Measurements from ENCODE around the gene TRIM8.
"Not testable (repeated sequence)": the region's sequence is repeated elsewhere in the genome, so short reads cannot be mapped to it uniquely, and the experiment has no call there.

The TRIM8 gene

DNA sequence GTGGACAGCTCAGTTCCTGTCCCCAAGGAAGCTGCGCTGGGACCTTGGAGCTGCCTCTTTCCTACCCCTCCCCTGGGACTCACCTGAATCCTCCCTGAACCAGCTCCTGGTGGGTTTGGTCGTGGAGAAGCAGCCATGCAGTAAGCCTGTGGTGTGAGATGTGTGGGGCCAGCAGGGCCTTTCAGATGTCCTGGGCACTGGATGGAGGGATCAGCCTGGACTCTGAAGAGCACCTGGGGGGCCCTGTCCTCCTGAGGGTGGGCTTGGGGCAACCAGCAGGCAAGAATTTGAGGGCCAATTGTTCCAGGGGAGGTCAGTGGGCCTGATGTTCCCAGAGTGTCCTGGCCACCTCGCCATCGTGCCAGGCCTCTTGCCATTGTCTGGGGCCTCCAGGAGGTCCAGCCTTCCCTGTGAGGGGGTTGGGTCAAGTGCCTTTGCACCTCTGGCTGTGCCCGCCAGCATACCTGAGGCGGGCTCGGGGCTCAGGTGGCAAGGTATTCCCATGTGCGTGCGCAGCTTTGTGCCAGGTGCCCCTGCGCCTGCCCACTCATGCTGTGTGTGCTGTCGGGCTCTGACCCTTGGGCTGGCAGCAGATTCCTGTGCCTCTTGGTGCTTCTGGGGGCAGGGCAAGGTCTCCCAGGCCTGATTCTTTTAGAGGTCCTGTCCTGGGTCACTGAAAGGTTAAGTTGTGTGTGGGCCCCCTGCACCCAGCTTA lies 7.3 kb downstream of the TRIM8 start:
- no peak for DNase-seq

DNA sequence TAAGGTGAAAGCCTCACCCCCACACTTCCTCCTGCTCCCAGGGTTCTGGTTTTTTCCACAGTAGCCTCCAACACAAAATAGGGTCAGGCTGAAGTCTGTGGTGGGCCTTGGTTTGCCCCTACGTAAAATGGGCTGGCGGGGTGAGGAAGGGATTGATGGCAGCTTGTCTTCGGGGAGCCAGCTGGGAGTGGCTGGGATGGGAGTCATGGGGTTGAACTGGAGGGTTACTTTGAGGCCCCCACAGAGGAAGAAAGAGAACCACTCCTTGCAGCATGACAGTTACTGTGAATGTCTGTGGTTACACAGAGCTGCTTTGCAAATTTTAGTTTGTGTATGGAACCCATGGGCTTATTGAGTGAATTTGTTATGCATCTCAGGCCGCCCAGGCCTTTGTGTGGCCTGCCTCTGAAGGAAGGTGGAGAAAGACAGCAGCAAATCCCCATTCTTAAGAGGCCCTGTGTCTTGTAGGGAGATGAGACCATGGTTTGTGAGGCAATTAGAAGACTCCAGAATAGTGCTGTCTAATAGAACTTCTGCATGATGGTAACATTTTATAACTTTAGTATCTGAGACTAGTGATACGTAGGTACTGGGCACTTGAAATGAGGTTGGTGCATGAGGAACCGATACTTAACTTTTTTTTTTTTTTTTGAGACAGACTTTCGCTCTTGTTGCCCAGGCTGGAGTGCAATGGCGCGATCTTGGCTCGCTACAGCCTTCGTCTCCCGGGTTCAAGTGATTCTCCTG lies 8.1 kb downstream of the TRIM8 start:
- DNase-seq: no peak

DNA sequence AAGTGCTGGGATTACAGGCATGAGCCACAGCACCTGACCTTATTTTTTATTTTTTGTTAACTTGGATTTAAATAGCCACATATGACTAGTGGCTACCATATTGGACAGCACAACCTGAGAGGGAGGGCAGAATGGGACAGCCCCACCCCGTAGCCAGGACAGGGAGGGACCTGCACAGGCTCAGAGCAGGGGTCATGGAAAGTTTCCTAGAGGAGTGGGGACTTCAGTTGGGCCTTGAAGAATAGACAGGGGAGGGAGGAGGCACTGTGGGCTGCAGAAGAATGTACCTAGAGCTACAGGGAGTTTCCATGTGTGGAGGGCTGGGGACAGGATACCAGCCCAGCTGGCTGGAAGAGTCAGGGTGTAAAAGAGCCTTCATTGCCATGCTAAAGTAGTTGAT lies 8.8 kb downstream of the TRIM8 start:
- no peak for DNase-seq

DNA sequence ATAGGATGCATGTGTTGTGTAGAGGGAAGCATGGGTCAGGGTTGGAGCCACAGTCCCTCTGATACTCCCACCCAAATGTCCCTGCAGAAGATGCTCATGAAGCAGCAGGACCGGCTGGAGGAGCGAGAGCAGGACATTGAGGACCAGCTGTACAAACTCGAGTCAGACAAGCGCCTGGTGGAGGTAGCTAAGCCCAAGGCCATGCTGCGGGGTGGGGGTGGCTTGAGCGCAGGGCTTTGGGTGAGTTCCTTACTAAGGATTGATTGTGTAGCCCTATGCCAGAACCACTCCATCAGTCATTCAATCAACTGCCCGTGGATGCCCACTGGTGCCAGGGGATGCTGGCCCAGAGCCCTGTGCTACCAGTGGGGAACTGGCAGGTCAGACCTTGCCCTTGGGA lies 10.3 kb downstream of the TRIM8 start:
- DNase-seq: no peak

DNA sequence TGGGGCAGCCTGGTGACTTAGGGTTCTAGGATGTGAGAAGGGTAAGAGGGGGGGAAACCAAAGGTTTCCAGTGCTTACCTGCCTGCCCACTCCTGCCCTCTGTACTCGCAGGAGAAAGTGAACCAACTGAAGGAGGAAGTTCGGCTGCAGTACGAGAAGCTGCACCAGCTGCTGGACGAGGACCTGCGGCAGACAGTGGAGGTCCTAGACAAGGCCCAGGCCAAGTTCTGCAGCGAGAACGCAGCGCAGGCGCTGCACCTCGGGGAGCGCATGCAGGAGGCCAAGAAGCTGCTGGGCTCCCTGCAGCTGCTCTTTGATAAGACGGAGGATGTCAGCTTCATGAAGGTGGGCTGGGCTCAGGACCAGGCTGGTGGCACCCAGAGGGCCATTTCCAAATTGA lies 10.7 kb downstream of the TRIM8 start:
- DNase-seq: no peak

DNA sequence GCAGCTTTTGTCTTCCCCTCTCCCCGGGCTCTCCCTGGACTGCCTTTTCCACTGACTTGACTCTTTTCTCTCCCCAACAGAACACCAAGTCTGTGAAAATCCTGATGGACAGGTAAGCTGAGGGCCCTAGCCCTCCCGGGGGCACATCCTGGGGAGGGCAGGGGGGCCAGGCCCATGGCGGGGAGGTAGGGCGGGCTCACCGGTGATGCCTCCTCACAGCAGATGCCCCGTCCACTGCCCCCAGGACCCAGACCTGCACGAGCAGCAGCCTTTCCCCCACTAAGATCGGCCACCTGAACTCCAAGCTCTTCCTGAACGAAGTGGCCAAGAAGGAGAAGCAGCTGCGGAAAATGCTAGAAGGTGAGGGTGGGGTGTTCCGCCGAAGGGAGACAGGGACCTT lies 11.7 kb downstream of the TRIM8 start:
- no peak for DNase-seq

DNA sequence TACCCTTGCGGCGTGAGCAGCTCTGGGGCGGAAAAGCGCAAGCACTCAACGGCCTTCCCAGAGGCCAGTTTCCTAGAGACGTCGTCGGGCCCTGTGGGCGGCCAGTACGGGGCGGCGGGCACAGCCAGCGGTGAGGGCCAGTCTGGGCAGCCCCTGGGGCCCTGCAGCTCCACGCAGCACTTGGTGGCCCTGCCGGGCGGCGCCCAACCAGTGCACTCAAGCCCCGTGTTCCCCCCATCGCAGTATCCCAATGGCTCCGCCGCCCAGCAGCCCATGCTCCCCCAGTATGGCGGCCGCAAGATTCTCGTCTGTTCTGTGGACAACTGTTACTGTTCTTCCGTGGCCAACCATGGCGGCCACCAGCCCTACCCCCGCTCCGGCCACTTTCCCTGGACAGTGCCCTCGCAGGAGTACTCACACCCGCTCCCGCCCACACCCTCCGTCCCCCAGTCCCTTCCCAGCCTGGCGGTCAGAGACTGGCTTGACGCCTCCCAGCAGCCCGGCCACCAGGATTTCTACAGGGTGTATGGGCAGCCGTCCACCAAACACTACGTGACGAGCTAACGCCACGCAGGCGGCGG lies 12.6 kb downstream of the TRIM8 start:
- no peak for DNase-seq

DNA sequence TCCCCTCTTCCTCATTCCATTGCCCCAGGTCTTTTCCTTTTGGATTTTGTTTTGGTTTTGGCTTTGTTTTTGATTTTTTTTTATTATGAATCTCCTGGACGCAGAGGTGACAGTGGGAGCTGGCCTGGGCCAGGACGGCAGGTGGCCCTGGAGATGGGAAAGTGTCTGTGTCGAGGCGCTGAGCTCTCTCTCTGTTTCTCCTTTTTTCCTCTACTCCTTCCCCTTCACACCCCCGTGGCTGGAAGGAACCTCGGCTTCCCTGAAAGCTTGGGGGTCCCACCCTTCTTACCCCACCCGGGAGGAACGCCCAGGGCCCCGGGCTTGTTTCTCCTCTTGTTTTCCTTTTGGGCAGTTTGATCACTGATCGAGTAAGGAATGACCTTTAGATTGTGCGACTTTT lies 13.2 kb downstream of the TRIM8 start:
- DNase-seq: no peak

DNA sequence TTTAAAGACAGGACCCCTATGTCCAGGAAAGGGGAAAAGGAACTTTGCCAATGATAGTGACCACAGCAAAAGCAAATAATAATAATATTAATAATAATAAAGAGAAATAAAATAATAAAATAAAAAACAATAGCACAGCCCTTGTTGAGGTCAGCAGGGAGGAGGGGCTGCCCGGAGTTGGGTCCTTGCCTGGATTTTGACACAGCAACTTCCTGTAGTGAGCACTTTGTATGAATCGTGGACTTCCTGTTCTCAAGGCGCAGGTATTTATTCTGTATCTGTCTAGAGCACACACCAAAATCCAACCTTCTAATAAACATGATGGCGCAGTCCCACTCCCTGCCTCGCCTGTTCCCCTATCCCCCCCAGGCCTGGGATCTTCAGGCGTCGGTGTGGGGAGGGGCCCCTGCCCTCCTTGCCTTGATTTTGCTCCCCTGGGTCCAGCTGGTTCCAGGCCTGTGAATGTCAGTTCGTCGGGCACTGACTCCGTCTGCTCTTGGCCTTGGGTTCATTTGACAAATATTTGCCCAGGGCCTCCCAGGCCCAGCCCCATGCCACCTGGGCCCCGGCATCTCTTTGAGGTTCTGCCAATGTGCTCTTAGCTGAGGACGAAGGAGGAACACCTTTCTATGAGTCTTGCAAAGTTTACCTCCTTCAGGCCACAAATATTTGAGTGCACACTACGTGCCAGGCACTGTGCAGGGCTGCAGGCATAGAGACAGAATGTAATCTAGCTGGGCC lies 13.9 kb downstream of the TRIM8 start:
- no peak for DNase-seq

DNA sequence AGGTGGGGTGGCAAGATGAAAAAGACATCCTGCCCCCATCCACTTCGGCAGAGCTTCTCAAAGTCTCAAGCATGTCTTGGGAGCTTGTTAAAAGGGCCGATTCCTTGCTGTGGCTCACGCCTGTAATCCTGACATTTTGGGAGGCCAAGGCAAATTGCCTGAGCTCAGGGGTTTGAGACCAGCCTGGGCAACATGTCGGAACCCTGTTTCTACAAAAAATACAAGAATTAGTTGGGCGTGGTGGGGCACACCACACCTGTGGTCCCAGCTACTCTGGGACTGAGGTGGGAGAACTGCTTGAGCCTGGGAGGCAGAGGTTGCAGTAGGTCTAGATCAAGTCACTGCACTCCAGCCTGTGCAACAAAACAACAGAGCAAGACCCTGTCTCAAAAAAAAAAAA lies 14.5 kb downstream of the TRIM8 start:
- DNase-seq: no peak

DNA sequence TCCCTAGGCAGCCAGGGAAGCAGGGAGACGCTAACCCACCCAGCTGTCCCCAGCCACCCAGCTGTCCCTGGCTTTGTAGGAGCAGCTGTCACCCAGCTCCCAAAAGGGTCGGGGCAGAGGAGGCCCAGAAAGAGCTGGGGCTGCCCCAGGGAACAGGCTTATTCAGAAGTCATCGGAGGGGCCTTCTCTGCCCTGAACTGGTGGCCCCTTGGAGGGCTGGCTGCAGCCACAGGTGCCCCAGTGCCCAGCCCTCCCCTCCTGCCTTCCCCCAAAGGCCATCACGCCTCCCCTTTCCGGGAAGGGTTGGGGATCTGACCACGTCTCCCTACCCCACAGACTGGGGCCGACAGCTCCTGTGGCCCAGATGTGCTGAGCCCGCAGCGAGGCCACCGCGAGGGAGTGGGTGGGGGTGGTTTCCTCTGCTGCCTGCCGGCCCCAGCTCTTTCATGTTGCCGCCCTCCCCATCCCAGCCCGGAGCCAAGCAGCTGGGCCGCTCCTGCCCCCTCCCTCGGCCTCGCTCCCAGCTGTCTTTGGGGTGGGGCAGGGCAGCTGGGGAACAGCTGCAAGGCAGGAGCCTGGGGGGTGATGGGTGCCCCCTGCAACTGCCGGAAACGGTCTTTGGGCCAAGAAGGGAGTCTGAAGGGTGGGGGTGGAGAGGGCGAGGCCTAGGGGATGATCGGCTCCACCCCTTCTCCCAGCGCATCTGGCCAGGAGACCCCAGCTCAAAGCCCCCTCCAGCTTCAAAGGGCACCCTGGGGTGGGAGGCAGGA lies 16.8 kb downstream of the TRIM8 start:
- no peak for DNase-seq

DNA sequence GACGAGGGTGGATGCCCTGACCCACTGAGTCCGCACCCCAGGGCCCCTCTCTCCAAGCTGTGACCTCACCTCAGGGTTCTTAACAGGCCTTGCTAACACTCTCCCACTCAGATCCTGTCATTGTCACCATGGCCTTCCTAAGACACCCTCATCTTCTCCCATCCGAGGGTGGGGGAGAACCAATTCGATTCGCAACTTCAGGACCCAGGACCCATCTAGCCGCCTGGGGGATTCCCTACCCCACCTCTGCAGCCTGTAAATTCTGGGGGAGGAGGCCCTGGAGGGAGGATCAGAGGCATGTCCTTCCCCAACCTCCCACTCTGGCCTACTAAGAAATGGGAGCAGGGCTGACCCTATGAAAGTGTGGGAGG lies 17.4 kb downstream of the TRIM8 start:
- no peak for DNase-seq

DNA sequence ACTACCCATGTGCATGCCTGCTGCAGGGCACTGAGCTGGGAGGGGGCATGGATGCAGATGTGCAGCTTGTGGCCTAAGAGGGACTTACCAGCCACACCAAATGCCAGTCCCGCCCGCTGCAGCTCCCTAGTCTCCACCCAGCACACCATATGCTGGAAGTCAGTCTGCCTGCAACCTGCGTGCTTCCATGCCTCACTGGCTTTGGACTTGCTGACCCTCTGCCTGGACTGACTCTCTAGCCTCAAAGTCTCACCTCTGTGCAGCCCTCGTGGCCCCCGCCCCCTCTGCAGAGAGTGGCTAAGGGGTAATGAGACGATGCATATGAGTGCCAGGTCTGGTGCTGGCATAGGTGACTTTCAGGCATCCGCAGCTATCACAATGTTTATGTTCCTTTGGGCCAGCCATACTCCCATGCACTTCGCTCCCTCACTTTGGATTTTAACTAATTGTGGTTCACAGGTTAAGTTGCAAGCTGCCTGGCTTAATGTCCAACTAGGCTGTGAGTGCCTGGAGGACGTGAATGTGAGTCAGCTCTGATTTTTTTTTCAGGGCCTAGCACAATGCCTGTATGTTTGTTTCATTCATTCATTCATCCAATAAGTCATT lies 21.7 kb downstream of the TRIM8 start:
- DNase-seq: no peak

DNA sequence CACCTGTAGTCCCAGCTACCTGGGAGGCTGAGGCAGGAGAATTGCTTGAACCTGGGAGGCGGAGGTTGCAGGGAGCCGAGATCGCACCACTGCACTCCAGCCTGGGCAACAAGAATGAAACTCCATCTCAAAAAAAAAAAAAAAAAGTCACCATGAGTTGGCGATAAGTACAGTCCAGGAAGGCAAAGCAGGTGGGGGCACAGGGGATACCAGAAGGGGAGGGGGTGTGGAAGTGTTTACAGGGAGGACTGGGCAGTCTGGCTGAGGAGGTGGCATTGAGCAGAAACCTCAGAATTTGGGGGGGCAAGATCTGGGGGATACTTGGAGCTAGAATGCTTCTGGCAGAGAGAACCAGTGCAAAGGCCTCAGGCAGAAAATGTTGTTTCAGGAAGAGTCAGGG lies 23.1 kb downstream of the TRIM8 start:
- not testable (repeated sequence) for DNase-seq

DNA sequence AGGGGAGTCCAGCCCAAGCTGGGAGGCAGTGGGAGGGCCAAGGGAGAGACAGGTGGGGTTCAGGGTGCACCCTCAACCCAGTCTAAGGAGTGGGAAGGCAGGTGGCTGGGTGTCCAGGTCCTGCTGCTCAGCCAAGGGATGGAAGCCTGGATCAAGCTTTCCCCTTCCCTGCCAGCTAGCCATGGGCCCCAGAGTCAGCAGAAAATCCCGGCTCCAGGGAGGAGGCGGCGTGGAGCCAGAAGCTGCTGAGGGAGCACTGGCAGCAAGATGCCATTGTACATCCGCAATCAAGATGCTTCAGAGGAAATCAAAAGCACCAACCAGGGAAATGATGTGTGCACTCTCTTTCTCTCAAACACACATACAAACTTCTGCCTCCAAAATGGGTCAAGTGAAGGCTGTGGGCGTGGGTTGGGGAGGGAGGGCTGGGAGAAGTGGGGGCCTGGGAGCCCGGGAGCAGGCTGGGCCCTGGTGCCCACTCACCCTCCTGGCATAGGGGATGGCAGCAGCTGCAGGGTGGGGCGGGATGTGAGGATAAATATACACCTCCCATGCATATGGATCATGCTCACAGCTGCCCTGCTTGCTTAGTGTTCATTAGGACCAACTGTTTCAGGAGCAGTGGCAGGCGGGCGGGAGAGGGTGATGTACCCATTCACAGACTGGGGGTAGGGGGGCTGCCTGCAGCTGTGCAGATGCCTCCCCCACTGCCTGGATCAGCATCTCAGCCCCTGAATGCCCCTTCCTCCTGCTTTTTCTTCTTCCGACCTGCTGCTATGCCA lies 24.2 kb downstream of the TRIM8 start:
- no peak for DNase-seq

DNA sequence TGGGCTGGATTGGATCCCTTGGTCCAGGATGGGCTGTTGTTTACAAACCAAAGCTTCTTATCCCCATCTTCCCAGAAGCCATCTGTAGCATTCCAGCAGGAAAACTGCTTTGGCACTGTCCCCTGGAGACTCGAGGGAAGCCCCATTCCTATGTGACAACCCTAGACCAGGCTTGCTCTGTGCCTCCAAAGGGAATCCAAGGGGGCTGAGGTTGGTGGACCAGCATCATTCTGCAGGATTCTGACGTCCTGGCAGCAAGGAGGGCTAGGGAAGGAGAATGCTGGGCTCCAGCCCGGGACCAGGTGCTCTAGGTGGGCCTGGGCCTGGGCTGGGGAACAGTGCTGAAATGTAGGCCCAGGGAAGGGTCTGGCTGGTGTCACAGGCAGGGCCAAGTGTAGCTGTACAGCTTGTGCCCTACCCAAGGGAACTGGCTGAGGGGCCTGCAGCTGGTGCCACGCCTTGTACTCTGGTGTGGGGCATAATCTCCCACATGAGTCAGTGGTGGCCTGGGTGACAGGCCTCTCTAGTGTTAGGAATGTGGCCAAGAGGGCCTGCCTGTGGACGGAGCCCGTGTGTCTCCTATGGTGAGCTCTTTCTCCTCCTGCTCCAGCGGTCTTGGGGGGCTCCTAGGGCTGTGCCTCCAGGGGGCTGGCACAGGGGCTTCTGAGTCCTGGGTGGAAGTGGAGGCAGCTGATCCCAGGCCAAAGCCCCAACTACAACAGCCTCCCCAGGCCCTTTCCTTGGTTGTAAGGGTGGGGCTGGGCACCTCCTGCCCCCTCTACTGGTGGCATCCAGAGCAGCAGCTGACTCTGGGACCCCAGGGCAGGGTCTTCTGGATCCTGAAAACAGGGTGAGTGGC lies 25.2 kb downstream of the TRIM8 start:
- no peak for DNase-seq

DNA sequence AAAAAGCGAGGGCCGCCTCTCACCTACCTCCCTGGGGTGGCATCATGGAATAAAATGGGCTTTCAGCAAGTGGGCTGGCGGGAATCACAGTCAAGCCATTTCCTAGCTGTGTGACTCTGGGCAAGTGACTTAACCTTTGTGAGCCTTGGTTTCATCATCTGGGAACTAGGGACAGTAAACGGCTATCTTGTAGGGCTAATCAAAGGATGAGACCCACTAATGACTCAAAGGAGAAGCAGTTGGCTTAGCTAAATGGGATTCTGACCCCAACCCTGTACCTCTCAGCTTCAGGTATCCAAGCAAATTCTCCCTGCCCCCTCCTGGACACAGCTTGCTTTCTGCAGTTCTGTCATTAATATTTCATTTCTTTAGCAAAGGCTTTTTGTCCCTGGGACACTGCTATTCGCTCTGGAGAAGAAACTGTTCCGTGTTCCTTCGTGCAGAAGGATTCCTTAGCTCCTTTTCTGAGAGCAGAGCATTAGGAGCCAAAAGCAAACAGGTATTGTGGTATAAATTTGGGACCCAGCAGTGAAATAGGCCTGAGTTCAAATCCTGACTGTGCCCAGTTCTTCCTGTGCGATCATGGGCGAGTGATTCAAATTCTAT lies 25.9 kb downstream of the TRIM8 start:
- DNase-seq: no peak

DNA sequence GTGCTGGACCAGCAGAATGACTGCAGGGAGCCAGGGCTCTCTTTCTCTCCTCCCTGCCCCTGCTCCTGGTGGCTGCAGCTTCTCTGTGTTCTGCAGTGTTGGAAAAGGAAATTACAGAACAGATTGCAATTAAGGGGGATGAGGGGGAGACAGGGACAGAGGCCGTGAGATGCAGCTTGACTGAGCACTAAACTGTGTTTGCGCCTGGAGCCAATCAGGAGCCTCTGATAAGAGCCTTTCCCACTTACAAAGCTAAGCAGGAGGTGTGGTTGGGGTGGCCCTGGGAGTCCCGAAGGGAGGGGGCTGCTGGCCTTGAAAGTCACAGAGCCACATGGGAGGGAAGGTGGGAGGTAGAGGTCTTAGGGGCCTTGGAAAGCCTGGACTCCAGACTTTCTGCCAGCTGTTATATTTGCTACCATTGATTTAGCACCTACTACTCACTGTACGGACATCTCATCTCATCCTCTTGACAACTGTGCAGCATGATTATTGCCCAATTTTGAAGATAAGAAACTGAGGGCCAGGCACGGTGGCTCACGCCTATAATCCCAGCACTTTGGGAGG lies 26.7 kb downstream of the TRIM8 start:
- no peak for DNase-seq

DNA sequence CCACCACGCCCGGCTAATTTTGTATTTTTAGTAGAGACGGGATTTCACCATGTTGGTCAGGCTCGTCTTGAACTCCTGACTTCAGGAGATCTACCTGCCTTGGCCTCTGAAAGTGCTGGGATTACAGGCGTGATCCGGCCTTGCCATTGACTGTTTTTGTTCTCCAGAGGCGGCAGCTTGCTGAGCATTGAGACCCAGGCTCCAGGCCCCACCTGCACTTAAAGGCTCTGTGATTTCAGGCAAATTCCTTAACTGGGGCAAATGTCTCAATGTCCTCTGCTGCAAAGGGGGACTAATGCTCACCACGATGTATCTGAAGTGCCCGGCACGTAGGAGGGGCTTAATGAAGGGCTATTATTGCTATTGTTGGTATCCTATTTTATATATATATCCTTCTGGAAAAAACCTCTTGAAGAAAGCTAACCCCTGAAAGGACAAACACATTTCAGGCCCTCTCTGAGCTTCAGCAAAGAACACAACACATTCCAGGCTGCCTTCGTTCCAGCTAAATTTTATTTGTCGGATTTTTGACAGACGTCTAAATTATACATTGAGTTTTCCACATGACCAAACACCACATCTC lies 29.0 kb downstream of the TRIM8 start:
- no peak for DNase-seq

Data from activated CD4-positive, CD25-positive, alpha-beta regulatory T cell (primary cell).